Measurements from ENCODE around the gene ATG4D. TPM values are rescaled to one million over a fixed set of nuclear protein-coding genes. Genes with fewer than 3 reads are reported as not detected.

The ATG4D gene
- total and polyA plus RNA-seq, 2 of the 4 experiments (the other 2 are of a cell fraction) = 8.2 to 21.8 TPM

DNA sequence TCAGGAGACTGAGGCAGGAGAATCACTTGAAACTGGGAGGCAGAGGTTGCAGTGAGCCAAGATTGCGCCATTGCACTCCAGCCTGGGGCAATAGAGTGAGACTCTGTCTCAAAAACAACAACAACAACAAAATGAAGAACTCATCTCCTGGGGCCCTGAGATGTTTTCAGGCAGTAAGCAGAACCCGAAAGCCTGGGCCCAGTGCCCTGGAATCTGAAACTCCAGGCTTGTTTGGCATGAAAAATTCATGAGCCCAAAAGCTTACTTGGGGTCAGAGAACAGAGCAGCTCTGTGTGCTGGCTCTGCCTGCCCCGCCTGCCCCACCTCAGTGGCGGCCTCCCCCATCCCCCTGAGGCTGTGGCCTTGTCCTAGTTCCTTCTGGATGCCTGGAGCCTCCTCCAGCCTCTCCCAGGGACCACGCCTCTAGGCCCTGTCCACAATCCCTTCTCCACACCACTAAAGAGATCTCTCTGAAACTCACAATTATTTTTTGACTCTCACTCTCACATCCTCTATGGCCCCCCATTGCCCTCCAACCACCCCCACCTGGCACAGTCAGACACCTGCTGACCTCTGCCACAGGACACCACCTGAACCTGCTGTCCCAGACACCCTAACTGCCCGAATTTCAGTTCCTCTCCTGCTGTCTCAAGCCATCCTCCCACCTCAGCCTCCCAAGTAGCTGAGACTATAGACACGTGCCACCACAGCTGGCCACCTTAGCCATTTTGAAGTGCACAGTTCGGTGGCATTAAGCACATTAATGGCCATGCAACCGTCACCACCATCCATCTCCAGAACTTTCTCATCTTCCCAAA, 50.3 kb downstream of the ATG4D start (continued):
- TF ChIP-seq RFX5 (IDR thresholded peaks at IDR 0.05; ENCODE audit: low read depth, low read length) = no peak

DNA sequence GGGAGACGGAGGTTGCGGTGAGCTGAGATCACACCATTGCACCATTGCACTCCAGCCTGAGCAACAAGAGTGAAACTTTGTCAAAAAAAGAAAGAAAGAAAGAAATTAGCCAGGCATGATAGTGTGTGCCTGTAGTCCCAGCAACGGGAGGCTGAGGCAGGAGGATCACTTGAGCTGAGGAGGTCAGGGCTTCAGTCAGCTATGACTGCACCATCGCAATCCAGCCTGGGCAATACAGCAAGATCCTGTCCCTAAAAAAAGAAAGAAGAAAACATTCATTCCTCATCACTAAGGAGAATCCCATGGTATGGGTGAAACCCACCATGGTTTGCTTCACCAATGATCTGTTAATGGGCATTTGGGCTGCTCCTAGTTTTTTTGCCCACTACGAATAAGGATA, 56.4 kb downstream of the ATG4D start:
- Histone ChIP-seq H2BK120ac (ENCODE audit: low read depth, low read length) (no peak overlapping the region), H3K18ac (ENCODE audit: low read depth, low read length) (no peak overlapping the region), H3K4me3 (ENCODE audit: insufficient read depth, low read depth, low read length) (no peak overlapping the region), H2BK20ac (ENCODE audit: low read depth, low read length) (no peak overlapping the region), H3K9me1 (ENCODE audit: insufficient read depth, low read length) (peaks cover 15% of the 10 kb centered on the region), H3K56ac (ENCODE audit: extremely low read depth, insufficient read depth, low read length) (no peak overlapping the region), H3K14ac (replicated peaks; ENCODE audit: low read depth, low read length) (no peak overlapping the region), H3K36me3 (ENCODE audit: control insufficient read depth, insufficient read depth, low read length) (peaks cover 1% of the 10 kb centered on the region; the same call in 1 of the 2 replicates), H3K4me2 (ENCODE audit: low read depth, low read length) (no peak overlapping the region), H4K20me1 (ENCODE audit: insufficient read depth, low read length) (peaks cover 10% of the 10 kb centered on the region), H2AK9ac (replicated peaks; ENCODE audit: low read depth, low read length, poor library complexity) (no peak overlapping the region), H3K9me3 (ENCODE audit: control insufficient read depth, insufficient read depth, low read length) (no peaks in the 10 kb centered on the region; the same call in 1 of the 2 replicates), H4K5ac (ENCODE audit: low read depth, low read length) (no peak overlapping the region), H3K4ac (ENCODE audit: low read depth, low read length) (no peak overlapping the region), H2BK5ac (ENCODE audit: low read depth, low read length, poor library complexity, severe bottlenecking) (no peak overlapping the region), H4K91ac (ENCODE audit: insufficient read depth, low read depth, low read length) (no peak overlapping the region), H3K23ac (ENCODE audit: low read depth, low read length) (no peak overlapping the region), H3K27ac (ENCODE audit: insufficient read depth, low read length) (no peak overlapping the region), H2AFZ (replicated peaks; ENCODE audit: low read length, poor library complexity) (no peak overlapping the region), H3K79me1 (ENCODE audit: low read depth in 1 of 2, low read length in 2 of 2) (peaks cover 12 to 28% of the 10 kb centered on the region in 2 experiments; a peak in 3 of 4 replicates), H2AK5ac (ENCODE audit: low read depth, low read length) (no peak overlapping the region), H2BK15ac (ENCODE audit: low read depth, low read length) (no peak overlapping the region), H3K27me3 (ENCODE audit: control insufficient read depth, insufficient read depth, low read length) (peaks cover 15% of the 10 kb centered on the region), H4K8ac (ENCODE audit: low read depth in 2 of 2, low read length in 2 of 2) (no peak overlapping the region), H3K9ac (ENCODE audit: low read depth, low read length) (no peak overlapping the region), H3K4me1 (ENCODE audit: control insufficient read depth, insufficient read depth, low read length) (peaks cover 10% of the 10 kb centered on the region)
- BruUV-seq (replicated peaks) = no TSS peak
- POLR2A ChIA-PET (ENCODE audit: unreplicated experiment) = no interaction called here
- ATAC-seq (ENCODE audit: low read depth) (no peak), DNase-seq (no peak)
- CTCF ChIA-PET = no interaction called here
- TF ChIP-seq RFX5 (IDR thresholded peaks at IDR 0.05; ENCODE audit: low read depth, low read length) (no peak), SMC3 (IDR thresholded peaks at IDR 0.05; ENCODE audit: low read depth, low read length) (no peak), CHD1 (IDR thresholded peaks at IDR 0.05; ENCODE audit: low read depth, low read length) (no peak), POLR2A (IDR thresholded peaks at IDR 0.05; ENCODE audit: low read depth, low read length) (no peak), MAZ (IDR thresholded peaks at IDR 0.05; ENCODE audit: borderline replicate concordance, low read depth, low read length) (no peak), MAFK (IDR thresholded peaks at IDR 0.05; ENCODE audit: low read depth, low read length) (no peak)
- TF ChIP-seq, protein P1, sequence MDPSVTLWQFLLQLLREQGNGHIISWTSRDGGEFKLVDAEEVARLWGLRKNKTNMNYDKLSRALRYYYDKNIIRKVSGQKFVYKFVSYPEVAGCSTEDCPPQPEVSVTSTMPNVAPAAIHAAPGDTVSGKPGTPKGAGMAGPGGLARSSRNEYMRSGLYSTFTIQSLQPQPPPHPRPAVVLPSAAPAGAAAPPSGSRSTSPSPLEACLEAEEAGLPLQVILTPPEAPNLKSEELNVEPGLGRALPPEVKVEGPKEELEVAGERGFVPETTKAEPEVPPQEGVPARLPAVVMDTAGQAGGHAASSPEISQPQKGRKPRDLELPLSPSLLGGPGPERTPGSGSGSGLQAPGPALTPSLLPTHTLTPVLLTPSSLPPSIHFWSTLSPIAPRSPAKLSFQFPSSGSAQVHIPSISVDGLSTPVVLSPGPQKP (IDR thresholded peaks at IDR 0.05; ENCODE audit: borderline replicate concordance, low read depth, low read length) = no peak
- in situ Hi-C loops (cut with MboI; ENCODE audit: low sequenced_read_pairs) = no loop called here
- dilution Hi-C loops (cut with HindIII; ENCODE audit: low sequenced_read_pairs, unreplicated experiment) = no loop called here
- WGBS, 2 experiments (ENCODE audit: extremely low coverage in 2 of 2, insufficient read length in 1 of 2) = no CpG with 5 or more reads among the region's 5 CpGs
- intact Hi-C loops (cut with micrococcal nuclease) = no loop called here
